HEK293 (cell line): Measurements from ENCODE around the gene BCR.
"Not testable (repeated sequence)": the region's sequence is repeated elsewhere in the genome, so short reads cannot be mapped to it uniquely, and the experiment has no call there.

Source experiments
- KLF16 ChIP-seq: fragments of 450-650 bp; formaldehyde crosslinking; IDR thresholded peaks from 2 replicates; pipeline ENCODE4 v1.5.1; 2017; ENCODE audit warnings: missing biosample characterization, missing genetic modification characterization
- MZF1 ChIP-seq: fragments of 450-650 bp; formaldehyde crosslinking; IDR thresholded peaks from 2 replicates; pipeline ENCODE4 v1.5.1; 2017; ENCODE audit warnings: missing biosample characterization, missing genetic modification characterization, borderline replicate concordance
- REPIN1 ChIP-seq: fragments of 450-650 bp; formaldehyde crosslinking; IDR thresholded peaks from 2 replicates; pipeline ENCODE4 v1.5.1; 2017; ENCODE audit warnings: missing biosample characterization, missing genetic modification characterization, low read depth
- SCRT2 ChIP-seq: fragments of 450-650 bp; formaldehyde crosslinking; IDR thresholded peaks from 2 replicates; pipeline ENCODE4 v1.5.1; 2016; ENCODE audit warnings: missing biosample characterization, missing genetic modification characterization
- TCF7L2 ChIP-seq: IDR thresholded peaks from 2 replicates; pipeline ENCODE4 v1.6.1; 2011; ENCODE audit warnings: low read depth, mild to moderate bottlenecking, inconsistent platforms, low read length, moderate library complexity, borderline replicate concordance
- YY1 ChIP-seq: fragments of 450-650 bp; formaldehyde crosslinking; IDR thresholded peaks from 2 replicates; pipeline ENCODE4 v1.5.1; 2018; ENCODE audit warnings: missing biosample characterization, missing genetic modification characterization
- ZNF114 ChIP-seq: fragments of 450-650 bp; formaldehyde crosslinking; IDR thresholded peaks from 2 replicates; pipeline ENCODE4 v1.5.0; 2017; ENCODE audit warnings: missing biosample characterization, missing genetic modification characterization
- ZNF214 ChIP-seq: fragments of 450-650 bp; formaldehyde crosslinking; IDR thresholded peaks from 2 replicates; pipeline ENCODE4 v1.5.1; 2017; ENCODE audit warnings: missing biosample characterization, mild to moderate bottlenecking, missing genetic modification characterization, borderline replicate concordance
- ZNF324 ChIP-seq: fragments of 450-650 bp; formaldehyde crosslinking; IDR thresholded peaks from 2 replicates; pipeline ENCODE4 v1.5.1; 2016; ENCODE audit warnings: missing biosample characterization, missing genetic modification characterization
- ZNF350 ChIP-seq: fragments of 450-650 bp; formaldehyde crosslinking; IDR thresholded peaks from 2 replicates; pipeline ENCODE4 v1.5.0; 2017; ENCODE audit warnings: missing biosample characterization, mild to moderate bottlenecking, missing genetic modification characterization
- ZNF670 ChIP-seq: fragments of 450-650 bp; formaldehyde crosslinking; IDR thresholded peaks from 2 replicates; pipeline ENCODE4 v1.5.1; 2016; ENCODE audit warnings: missing biosample characterization, missing genetic modification characterization, low read depth
- ZNF776 ChIP-seq: fragments of 450-650 bp; formaldehyde crosslinking; IDR thresholded peaks from 2 replicates; pipeline ENCODE4 v1.5.0; 2017; ENCODE audit warnings: missing biosample characterization, missing genetic modification characterization, borderline replicate concordance
- TF ChIP-seq, protein P1 (sequence below): fragments of 450-650 bp; formaldehyde crosslinking; IDR thresholded peaks from 2 replicates; pipeline ENCODE4 v1.5.1; 2016; ENCODE audit warnings: missing biosample characterization, missing genetic modification characterization
- TF ChIP-seq, protein P2 (sequence below): IDR thresholded peaks from 2 replicates; pipeline ENCODE4 v1.6.1; 2011; ENCODE audit warnings: mild to moderate bottlenecking, low read depth, low read length, borderline replicate concordance

DNA sequence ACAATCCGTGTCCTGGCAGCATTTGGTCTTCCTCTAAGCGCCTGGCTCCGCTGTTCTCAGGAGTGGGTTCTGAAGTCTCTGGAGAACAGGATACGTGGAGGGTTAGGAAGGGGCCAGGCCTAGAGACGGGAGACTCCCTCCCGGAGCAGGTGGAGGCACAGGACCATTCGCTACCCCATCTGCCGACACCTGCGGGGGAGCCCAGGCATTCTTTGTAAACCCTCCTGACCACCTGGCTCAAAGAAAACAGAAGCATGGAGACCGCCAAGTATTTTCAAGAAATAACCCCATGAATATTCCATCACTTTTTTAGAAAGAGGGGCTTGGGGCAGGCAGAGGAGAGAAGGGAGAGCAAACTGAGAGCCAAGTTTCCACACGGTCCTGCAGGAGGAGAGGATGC lies 136.3 kb downstream of the BCR start:
- TF ChIP-seq, protein P1, sequence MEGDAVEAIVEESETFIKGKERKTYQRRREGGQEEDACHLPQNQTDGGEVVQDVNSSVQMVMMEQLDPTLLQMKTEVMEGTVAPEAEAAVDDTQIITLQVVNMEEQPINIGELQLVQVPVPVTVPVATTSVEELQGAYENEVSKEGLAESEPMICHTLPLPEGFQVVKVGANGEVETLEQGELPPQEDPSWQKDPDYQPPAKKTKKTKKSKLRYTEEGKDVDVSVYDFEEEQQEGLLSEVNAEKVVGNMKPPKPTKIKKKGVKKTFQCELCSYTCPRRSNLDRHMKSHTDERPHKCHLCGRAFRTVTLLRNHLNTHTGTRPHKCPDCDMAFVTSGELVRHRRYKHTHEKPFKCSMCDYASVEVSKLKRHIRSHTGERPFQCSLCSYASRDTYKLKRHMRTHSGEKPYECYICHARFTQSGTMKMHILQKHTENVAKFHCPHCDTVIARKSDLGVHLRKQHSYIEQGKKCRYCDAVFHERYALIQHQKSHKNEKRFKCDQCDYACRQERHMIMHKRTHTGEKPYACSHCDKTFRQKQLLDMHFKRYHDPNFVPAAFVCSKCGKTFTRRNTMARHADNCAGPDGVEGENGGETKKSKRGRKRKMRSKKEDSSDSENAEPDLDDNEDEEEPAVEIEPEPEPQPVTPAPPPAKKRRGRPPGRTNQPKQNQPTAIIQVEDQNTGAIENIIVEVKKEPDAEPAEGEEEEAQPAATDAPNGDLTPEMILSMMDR (tag by site-specific recombination): not testable (repeated sequence)
- TF ChIP-seq MZF1; KLF16 (tag by site-specific recombination); SCRT2; YY1 (tag by site-specific recombination); ZNF214 (tag by site-specific recombination); ZNF776; ZNF670 (tag by site-specific recombination); ZNF324 (tag by site-specific recombination); ZNF114 (tag by site-specific recombination); ZNF350 (tag by site-specific recombination); TCF7L2; REPIN1 (tag by site-specific recombination): not testable (repeated sequence)
- TF ChIP-seq, protein P2, sequence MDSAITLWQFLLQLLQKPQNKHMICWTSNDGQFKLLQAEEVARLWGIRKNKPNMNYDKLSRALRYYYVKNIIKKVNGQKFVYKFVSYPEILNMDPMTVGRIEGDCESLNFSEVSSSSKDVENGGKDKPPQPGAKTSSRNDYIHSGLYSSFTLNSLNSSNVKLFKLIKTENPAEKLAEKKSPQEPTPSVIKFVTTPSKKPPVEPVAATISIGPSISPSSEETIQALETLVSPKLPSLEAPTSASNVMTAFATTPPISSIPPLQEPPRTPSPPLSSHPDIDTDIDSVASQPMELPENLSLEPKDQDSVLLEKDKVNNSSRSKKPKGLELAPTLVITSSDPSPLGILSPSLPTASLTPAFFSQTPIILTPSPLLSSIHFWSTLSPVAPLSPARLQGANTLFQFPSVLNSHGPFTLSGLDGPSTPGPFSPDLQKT: not testable (repeated sequence)
